ENCODE results near the gene PNMA8B.
"Not testable (repeated sequence)": the region's sequence is repeated elsewhere in the genome, so short reads cannot be mapped to it uniquely, and the experiment has no call there.

The PNMA8B gene, protein sequence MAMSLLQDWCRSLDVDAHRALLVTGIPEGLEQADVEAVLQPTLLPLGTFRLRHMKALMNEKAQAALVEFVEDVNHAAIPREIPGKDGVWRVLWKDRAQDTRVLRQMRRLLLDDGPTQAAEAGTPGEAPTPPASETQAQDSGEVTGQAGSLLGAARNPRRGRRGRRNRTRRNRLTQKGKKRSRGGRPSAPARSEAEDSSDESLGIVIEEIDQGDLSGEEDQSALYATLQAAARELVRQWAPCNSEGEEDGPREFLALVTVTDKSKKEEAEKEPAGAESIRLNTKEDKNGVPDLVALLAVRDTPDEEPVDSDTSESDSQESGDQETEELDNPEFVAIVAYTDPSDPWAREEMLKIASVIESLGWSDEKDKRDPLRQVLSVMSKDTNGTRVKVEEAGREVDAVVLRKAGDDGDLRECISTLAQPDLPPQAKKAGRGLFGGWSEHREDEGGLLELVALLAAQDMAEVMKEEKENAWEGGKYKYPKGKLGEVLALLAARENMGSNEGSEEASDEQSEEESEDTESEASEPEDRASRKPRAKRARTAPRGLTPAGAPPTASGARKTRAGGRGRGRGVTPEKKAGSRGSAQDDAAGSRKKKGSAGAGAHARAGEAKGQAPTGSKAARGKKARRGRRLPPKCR

GRCh38 chr19:46495786-46496099, at the start of gene PNMA8B:
TSS of gene PNMA8B (minus strand) at chr19:46495867. CDS start at chr19:46495465, 402 bp downstream.
- peak; percentile 63 for DNase-seq (ENCODE audit: low spot score)

DNA sequence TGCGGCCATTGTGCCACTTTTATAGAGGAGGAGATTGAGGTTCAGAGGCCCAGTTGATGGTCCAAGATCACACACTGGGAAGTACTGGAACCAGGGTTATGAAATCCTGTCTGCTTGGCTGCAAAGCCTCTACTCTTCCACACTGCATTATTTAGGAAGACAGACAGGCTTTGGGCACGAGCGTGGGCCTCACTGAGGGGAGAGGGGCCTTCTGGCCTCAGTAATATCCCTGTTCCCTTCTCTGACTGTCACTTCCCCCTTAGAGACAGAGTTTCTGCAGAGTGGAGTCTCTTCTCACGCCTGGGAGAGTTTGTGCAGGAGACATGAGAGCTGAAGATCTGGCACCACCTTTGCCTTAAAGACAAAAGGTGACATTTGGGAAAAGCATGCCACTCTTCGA, 49.0 kb upstream of the PNMA8B start:
- no peak for DNase-seq (ENCODE audit: low spot score)

- DNase-seq (ENCODE audit: low spot score): peak; percentile 89
Measured at GRCh38 chr19:46542428-46543230, 47.0 kb upstream of the PNMA8B start.

GRCh38 chr19:46537136-46538097, 41.8 kb upstream of the PNMA8B start:
- peak; percentile 34 for DNase-seq (ENCODE audit: low spot score)

GRCh38 chr19:46536391-46536790, 40.7 kb upstream of the PNMA8B start:
- DNase-seq (ENCODE audit: low spot score): no peak

GRCh38 chr19:46533621-46534081, 38.0 kb upstream of the PNMA8B start:
- no peak for DNase-seq (ENCODE audit: low spot score)

- no peak for DNase-seq (ENCODE audit: low spot score)
Measured at GRCh38 chr19:46533078-46533620, 37.5 kb upstream of the PNMA8B start.

- peak; percentile 89 for DNase-seq (ENCODE audit: low spot score)
Measured at GRCh38 chr19:46530636-46531035, 35.0 kb upstream of the PNMA8B start.

- peak; percentile 91 for DNase-seq (ENCODE audit: low spot score)
Measured at GRCh38 chr19:46529622-46530451, 34.2 kb upstream of the PNMA8B start.

DNA sequence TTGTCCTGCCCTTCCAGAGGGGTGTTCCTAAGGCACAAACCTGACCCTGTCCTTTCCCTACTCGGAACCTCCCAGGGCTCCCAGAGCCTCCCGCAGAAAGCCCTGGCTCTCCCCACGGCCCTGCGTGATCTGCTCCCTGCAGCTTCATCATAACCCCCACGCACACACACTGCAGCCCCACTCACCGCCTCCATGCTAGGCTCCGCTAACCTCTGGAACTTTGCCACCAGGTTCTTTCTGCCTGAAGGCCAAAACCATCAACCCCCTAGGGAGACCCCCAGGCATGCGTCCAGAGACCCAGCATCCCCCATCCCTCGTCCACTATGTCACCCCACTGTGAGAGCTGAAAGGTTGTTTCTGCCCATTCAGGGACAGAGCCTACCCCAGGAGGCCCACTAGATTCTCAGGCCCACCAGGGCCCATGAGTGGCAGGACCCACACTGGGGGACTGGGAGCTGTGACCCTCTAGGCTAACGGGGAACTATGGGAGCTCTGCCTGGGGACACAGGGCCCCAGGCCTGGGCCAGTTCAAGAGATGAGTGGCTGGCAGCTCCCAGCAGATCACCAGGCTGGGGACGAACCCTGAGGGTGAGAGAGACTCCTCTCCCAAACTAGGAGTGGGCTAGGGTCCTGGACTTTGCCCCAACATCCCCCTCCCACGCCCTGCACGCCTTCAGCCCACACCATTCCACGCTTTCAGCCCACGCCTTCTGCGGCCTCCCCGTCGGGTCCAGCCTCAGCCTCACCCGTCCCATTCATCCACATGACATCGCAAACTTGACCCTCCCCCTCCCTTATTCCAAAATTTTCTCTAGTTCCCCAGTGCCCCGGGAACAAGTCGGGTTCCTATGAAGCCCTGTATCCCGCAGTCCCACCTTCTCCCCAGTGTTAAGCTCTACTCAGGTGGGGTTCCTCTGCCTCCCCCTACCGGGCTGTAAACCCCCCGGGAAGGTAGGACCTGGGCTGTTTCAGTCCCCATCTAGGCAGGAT, 33.2 kb upstream of the PNMA8B start:
- no peak for DNase-seq (ENCODE audit: low spot score)

DNA sequence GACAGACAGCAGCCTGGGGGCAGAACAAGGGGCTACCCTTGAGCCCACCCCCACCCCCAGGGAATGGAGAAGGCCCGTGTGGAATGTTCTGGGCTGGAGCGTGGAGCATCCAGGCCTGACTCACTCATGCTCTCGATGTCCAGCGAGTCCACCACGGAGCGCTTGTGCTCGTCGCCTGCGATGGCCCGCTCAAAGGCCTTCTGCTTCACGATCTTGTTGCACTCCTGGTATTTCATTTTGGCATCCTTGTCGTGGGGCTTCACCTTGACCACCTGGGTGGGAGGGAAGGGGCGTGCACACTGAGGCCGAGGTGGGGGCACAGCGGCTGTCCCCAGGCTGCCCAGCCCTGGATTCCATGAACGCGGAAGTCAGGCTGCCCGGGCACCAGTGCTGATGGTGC, 31.1 kb upstream of the PNMA8B start:
- not testable (repeated sequence) for DNase-seq (ENCODE audit: low spot score)

- no peak for DNase-seq (ENCODE audit: low spot score)
Measured at GRCh38 chr19:46524308-46524707, 28.6 kb upstream of the PNMA8B start.

GRCh38 chr19:46522988-46523387, 27.3 kb upstream of the PNMA8B start:
- DNase-seq (ENCODE audit: low spot score): not testable (repeated sequence)

GRCh38 chr19:46521241-46521868, 25.7 kb upstream of the PNMA8B start:
- DNase-seq (ENCODE audit: low spot score): no peak

GRCh38 chr19:46520616-46521015, 24.9 kb upstream of the PNMA8B start:
- DNase-seq (ENCODE audit: low spot score): no peak

- DNase-seq (ENCODE audit: low spot score): no peak
Measured at GRCh38 chr19:46517471-46517870, 21.8 kb upstream of the PNMA8B start.

DNA sequence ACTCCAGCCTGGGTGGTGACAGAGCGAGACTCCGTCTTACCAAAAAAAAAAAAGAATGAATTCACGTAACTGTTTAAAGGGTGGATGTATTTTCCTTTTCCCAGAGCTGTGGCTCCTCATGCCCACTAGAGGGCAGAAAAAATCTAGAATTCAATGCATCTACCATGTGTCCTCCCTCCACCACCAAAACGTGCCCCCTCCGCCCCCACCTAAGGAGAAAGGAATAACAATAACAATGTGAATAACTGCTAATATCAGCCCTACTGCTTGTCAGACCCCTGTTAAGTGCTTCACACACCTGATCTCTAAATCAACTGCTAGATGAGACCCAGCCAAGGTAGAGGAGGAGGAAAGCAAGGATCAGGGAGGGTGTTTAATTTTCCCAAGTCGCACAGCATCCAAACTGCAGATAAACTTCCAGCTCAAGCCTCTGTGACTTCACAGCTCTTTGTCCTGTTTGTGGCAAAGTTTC, 20.2 kb upstream of the PNMA8B start:
- DNase-seq (ENCODE audit: low spot score): peak; percentile 49

- DNase-seq (ENCODE audit: low spot score): no peak
Measured at GRCh38 chr19:46515290-46515609, 19.6 kb upstream of the PNMA8B start.

All from kidney tubule cell (primary cell).